RWPE1 (cell line): Measurements from ENCODE around the gene CBARP.

Experiments used
- CTCF ChIA-PET: fragments of 350-600 bp; sonication (Branson Sonifier 250); formaldehyde crosslinking; extraction: SDS; loops from one replicate; lab custom pipeline; 2021; lab: Yijun Ruan, JAX
- POLR2A ChIA-PET: fragments of 400-600 bp; formaldehyde crosslinking; extraction: SDS; loops from one replicate; lab custom pipeline; 2020; ENCODE audit warnings: antibody characterized with exemption; ENCODE audit not compliant: low non-redundant PET; lab: Yijun Ruan, JAX
- DNase-seq: peaks from one replicate; pipeline ENCODE4 v3.0.0; 2012; ENCODE audit warnings: low spot score
- H3K27ac ChIP-seq: fragments of 450-650 bp; 2 replicates; pipeline ENCODE4 v1.5.1; 2017
- TF ChIP-seq, protein P1 (sequence below): fragments of 450-650 bp; conservative IDR thresholded peaks from 2 replicates; pipeline ENCODE4 v1.5.1; 2017; ENCODE audit warnings: low read depth, mild to moderate bottlenecking

Gene CBARP

DNA sequence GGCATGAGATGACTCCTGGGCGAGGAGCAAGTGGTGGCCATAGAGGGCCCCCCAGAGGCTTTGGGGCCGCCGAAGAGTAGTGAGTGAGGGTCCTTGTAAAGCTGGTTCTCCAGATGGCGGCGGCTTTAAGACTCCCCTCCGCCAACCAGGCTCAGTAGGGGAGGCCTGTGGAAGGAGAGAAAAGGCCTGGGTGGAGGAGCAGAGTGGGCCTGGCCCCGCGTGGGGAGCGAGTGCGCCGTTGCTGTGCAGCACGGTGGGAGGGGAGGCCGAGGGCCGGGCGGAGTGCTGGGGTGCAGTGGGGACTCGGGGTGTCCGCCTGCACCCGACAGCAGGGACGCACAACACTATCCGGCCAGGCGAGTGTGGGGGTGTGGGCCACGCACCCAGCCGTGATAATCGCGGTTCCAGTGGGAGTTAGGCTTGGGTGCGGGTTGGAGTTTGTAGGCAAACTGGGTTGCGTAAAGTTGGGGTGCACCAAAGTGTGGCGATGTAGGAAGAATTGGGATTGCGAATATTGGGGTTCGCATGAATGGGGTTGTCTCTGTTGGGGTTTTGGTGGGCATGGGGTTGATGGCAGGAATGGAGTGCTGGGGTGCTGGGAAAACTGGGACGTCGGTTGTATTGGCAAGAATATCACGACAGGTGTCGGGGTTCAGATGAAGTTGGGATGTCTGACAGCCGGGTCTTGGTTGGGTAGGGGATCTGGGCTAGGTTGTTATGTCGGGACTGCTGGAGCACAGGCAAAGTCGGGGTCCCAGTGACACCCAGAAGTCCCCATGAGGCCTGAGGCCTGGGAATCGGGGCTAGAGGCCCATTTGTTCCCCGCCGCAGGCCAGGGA, 30.6 kb upstream of the CBARP start:
- CTCF ChIA-PET, result interaction anchor here (0.7 to 10.3 kb wide), 3 partner anchors 20 to 28 kb away, joined by 3 to 116 read pairs (median 4); no protein-coding TSS in a partner anchor

DNA sequence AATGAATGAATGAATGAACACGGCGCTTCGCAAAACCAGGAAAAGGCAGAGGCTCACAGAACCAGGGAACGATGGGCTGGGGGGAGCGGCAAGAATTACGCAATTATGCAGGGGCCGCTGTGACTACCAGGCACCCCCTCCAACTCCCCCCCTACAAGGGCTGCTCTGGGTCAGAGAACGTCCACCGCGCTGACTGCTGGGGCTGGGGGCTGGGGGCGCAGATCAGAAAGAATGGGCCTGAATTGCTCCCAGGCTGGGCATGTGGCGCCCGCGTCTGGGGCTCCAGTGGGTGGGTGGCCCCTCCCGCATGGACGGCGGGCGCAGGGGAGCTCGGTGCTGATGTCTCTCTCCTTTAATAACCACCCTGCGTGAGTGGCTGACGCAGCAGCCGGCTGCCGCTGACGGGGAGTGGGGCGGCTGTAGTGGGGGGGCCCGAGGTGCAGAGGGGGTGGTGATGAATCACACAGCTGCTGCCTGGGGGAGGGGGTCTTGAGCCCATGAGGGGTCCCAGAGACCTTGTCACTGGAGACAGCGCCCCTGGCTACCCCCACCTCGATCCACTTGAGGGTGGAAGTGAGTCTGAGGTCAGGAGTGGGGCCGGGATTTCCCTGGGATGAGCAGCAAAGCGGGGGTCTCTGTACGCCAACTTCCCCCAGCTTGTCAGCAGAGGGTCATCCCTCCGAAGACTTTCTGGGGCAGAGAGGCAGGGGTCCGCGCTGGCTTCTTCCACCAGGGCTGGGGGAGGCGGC, 29.8 kb upstream of the CBARP start:
- peak overlapping the region; percentile 100 for H3K27ac ChIP-seq
- POLR2A ChIA-PET, result interaction anchor here (2.7 kb wide), 1 partner anchor 23 kb away, joined by 40 read pairs; no protein-coding TSS in a partner anchor
- TF ChIP-seq, protein P1, sequence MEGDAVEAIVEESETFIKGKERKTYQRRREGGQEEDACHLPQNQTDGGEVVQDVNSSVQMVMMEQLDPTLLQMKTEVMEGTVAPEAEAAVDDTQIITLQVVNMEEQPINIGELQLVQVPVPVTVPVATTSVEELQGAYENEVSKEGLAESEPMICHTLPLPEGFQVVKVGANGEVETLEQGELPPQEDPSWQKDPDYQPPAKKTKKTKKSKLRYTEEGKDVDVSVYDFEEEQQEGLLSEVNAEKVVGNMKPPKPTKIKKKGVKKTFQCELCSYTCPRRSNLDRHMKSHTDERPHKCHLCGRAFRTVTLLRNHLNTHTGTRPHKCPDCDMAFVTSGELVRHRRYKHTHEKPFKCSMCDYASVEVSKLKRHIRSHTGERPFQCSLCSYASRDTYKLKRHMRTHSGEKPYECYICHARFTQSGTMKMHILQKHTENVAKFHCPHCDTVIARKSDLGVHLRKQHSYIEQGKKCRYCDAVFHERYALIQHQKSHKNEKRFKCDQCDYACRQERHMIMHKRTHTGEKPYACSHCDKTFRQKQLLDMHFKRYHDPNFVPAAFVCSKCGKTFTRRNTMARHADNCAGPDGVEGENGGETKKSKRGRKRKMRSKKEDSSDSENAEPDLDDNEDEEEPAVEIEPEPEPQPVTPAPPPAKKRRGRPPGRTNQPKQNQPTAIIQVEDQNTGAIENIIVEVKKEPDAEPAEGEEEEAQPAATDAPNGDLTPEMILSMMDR, result no peak
- CTCF ChIA-PET, result interaction anchor here (0.7 to 10.3 kb wide), 5 partner anchors 12 to 27 kb away, joined by 3 to 116 read pairs (median 6); no protein-coding TSS in a partner anchor
- no peak for DNase-seq

More for the DNA sequence above, 30.6 kb upstream of the CBARP start:
- DNase-seq, result no peak
- POLR2A ChIA-PET, result interaction anchor here (0.5 to 2.7 kb wide), 8 partner anchors 15 to 81 kb away, joined by 3 to 40 read pairs (median 4); no protein-coding TSS in a partner anchor
- peak overlapping the region; percentile 100 for H3K27ac ChIP-seq
- TF ChIP-seq, protein P1, result no peak

DNA sequence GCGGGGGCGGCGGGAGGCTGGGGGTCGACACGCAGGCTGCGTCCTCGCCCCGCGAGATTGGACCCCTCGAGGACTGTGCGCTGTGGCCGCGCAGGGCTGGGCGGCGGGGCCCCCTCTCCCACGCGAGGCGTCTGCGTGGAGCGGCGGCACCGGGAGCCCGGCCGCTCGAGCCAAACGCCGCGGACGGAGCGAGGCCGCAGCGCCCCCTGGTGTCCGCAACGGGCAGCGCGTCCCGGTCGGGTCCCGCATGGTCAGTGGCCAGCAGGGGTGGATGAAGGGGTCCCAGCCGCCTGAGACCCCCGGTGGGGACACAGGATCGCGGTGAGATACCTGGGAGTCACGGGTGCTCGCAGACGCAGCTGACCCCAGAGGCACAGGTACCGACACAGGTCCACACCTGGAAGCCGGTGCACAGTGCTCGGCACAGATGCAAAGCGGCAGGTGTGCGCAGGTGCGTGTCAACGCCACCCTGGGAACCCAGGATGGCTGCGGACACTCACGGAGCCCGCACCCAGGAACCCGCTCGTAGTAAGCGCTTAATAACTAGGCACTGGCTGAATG, 29.2 kb upstream of the CBARP start:
- no peak for DNase-seq

DNA sequence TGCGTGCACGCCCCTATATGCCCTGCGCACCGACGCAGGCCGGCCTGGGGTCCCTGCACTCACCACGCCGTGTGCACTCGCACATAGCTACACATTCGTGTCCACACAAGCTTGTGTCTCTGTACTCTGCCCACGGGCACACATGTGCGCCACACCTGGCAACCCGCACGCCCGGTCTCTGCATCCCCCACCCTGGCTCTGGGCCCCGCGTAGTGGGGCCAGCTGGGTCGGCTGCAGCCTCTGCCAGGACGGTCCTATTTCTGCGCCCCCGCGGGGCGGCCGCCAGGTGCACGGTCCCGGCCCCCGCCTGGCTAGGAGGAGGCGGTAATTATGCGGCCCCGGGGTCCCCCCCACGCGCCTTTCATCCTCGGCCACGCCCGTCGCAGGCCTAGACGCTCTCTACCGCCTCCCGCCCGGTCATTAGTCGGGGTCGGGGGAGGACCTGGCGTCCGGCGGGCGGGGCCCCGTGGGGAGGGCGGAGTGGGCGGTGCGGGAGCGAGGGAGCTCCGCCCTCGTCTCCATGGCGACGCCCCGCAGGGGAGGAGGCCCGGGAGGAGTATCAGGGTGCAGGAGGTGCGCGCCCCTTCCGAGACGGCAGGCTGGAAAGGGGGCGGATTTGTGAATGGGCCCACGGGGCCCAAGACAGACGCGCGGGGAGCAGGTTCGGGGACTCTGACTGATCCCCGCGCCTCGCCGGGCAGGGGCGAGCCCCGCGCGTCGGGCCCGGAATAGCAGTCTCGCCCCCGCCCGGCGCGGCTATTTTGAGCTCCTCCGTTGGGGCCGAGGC, 28.5 kb upstream of the CBARP start:
- TF ChIP-seq, protein P1, result no peak
- ChIA-PET CTCF (interaction anchor here (0.6 to 10.3 kb wide), 5 partner anchors 11 to 174 kb away, joined by 4 to 116 read pairs (median 6); no protein-coding TSS in a partner anchor), POLR2A (interaction anchor here (0.6 to 1.4 kb wide), 4 partner anchors 10 to 22 kb away, joined by 3 to 14 read pairs (median 8); no protein-coding TSS in a partner anchor)
- peak overlapping the region; percentile 100 for H3K27ac ChIP-seq
- DNase-seq, result peak; percentile 90

More for the DNA sequence above, 29.2 kb upstream of the CBARP start:
- H3K27ac ChIP-seq, result peak overlapping the region; percentile 100
- ChIA-PET POLR2A (interaction anchor here (0.6 to 1.4 kb wide), 4 partner anchors 11 to 23 kb away, joined by 3 to 14 read pairs (median 8); no protein-coding TSS in a partner anchor), CTCF (interaction anchor here (1.7 to 10.3 kb wide), 3 partner anchors 12 to 22 kb away, joined by 6 to 116 read pairs (median 9); no protein-coding TSS in a partner anchor)
- TF ChIP-seq, protein P1, result peak; percentile 94

DNA sequence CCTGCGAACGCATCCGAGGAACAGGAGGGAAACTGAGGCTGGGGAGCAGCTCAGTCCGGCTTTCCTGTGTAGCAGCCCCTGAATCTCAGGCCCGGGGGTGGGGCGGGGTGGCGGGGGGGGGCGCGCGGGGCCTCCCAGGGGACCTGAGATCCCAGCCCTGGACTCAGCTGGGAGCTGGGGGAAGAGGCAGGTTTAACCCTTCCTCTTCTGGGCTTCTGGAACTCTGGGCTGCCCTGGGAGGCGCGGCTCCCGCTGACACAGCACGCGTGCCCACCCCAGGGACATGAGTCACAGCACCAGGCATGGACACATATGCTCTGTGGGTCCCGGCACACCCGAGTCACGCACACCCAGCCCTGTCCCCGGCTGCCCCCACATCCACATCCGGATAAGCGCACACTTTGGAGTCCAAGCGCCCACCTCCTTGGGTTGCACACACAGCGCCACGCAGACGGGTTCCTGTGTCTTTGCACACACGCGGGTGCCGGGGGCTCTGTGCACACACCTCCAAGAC, 27.9 kb upstream of the CBARP start:
- H3K27ac ChIP-seq, result peak overlapping the region; percentile 100
- POLR2A ChIA-PET, result interaction anchor here (0.5 to 1.4 kb wide), 4 partner anchors 13 to 759 kb away, joined by 3 to 14 read pairs (median 3); partner anchors contain the start of gene ATP5F1D
- TF ChIP-seq, protein P1, result no peak
- CTCF ChIA-PET, result interaction anchor here (1.7 to 10.3 kb wide), 3 partner anchors 11 to 21 kb away, joined by 4 to 116 read pairs (median 6); no protein-coding TSS in a partner anchor
- DNase-seq, result peak; percentile 38
